ENCODE results near the gene DOCK7.

- TF ChIP-seq POLR2A (IDR thresholded peaks at IDR 0.05; ENCODE audit: low read length) = peak; percentile 32
- TF ChIP-seq GATA1 (IDR thresholded peaks at IDR 0.05; ENCODE audit: low read depth, low read length) = no peak
Observed at GRCh38 chr1:62436466-62437272, 251.5 kb downstream of the DOCK7 start, which contains the start of gene USP1.

Measured in erythroblast (primary cell).